ENCODE measurements around the gene KHK. TPM values are rescaled to one million over a fixed set of nuclear protein-coding genes. Genes with fewer than 3 reads are reported as not detected.
A peak's percentile ranks its signal among the peaks of the same experiment; 100 is the strongest.

The KHK gene
- polyA plus RNA-seq, 1 donor (not counting 4 experiments of a cell fraction or from before 2014, with no cell fraction given) = 0.21 TPM

DNA sequence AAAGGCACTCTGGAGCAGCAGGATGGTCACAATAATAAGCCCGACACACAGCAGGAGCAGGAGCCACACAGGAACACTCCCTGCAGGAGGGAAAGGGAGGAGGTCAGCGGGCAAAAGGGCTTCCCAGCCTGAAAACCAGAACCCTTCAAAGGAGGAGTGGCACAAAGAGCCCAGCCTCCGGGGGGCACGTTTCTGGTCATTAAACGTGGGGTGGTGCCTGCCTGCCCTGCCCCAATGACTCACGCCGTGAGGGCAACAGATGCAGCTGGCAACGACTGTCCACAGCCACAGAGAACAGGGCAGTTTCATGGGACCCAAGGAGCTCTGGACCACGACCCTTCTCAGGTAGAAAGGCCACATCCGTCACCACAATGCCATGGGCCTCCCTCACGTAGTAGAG lies 44.9 kb downstream of the KHK start:
- H3K79me2 ChIP-seq (ENCODE audit: control insufficient read depth, insufficient read depth, low read length) = peaks cover 20% of the 10 kb centered on the region
- H3K27ac ChIP-seq (ENCODE audit: control insufficient read depth, insufficient read depth, low read length) = no peak overlapping the region
- no peak overlapping the region for H2AFZ ChIP-seq (ENCODE audit: control insufficient read depth, low read length)
- H3K27me3 ChIP-seq (ENCODE audit: control insufficient read depth, extremely low read depth, insufficient read depth, low read length) = no peaks in the 10 kb centered on the region
- no peak for FAIRE-seq
- H3K36me3 ChIP-seq (ENCODE audit: control insufficient read depth in 2 of 2, extremely low read depth in 1 of 2, insufficient read depth in 2 of 2, low read length in 2 of 2) = peaks cover 20 to 26% of the 10 kb centered on the region in 2 experiments
- TF ChIP-seq EZH2 (IDR thresholded peaks at IDR 0.05; ENCODE audit: low read length) = no peak
- TF ChIP-seq, protein P1, sequence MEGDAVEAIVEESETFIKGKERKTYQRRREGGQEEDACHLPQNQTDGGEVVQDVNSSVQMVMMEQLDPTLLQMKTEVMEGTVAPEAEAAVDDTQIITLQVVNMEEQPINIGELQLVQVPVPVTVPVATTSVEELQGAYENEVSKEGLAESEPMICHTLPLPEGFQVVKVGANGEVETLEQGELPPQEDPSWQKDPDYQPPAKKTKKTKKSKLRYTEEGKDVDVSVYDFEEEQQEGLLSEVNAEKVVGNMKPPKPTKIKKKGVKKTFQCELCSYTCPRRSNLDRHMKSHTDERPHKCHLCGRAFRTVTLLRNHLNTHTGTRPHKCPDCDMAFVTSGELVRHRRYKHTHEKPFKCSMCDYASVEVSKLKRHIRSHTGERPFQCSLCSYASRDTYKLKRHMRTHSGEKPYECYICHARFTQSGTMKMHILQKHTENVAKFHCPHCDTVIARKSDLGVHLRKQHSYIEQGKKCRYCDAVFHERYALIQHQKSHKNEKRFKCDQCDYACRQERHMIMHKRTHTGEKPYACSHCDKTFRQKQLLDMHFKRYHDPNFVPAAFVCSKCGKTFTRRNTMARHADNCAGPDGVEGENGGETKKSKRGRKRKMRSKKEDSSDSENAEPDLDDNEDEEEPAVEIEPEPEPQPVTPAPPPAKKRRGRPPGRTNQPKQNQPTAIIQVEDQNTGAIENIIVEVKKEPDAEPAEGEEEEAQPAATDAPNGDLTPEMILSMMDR (optimal IDR thresholded peaks at IDR 0.05 in 1 of 3, IDR thresholded peaks at IDR 0.05 in 1 of 3, conservative IDR thresholded peaks at IDR 0.05 in 1 of 3; ENCODE audit: extremely low read depth in 1 of 3, insufficient read depth in 2 of 3, low read length in 3 of 3) = no peak
- H3K4me3 ChIP-seq (ENCODE audit: control insufficient read depth in 2 of 3, extremely low read depth in 1 of 3, insufficient read depth in 2 of 3, low read depth in 1 of 3, low read length in 3 of 3) = no peak overlapping the region
- dilution Hi-C loops (cut with MboI; ENCODE audit: extremely low pct_ligation_motif_present, low sequenced_read_pairs) = no loop called here
- H3K4me1 ChIP-seq (ENCODE audit: control insufficient read depth, extremely low read depth, insufficient read depth, low read length) = peaks cover 7% of the 10 kb centered on the region
- H3K4me2 ChIP-seq (ENCODE audit: control insufficient read depth, extremely low read depth, insufficient read depth, low read depth, low read length) = no peak overlapping the region
- DNase-seq (ENCODE audit: low read depth, low spot score) = no peak
- no peaks in the 10 kb centered on the region for H3K9me3 ChIP-seq (ENCODE audit: control insufficient read depth, low read depth, low read length)
- H3K9me1 ChIP-seq (ENCODE audit: control insufficient read depth, extremely low read depth, insufficient read depth, low read length) = no peaks in the 10 kb centered on the region
- H4K20me1 ChIP-seq (ENCODE audit: control insufficient read depth, extremely low read depth, insufficient read depth, low read length) = no peaks in the 10 kb centered on the region
- no peak overlapping the region for H3K9ac ChIP-seq (ENCODE audit: control insufficient read depth, extremely low read depth, insufficient read depth, low read length)

DNA sequence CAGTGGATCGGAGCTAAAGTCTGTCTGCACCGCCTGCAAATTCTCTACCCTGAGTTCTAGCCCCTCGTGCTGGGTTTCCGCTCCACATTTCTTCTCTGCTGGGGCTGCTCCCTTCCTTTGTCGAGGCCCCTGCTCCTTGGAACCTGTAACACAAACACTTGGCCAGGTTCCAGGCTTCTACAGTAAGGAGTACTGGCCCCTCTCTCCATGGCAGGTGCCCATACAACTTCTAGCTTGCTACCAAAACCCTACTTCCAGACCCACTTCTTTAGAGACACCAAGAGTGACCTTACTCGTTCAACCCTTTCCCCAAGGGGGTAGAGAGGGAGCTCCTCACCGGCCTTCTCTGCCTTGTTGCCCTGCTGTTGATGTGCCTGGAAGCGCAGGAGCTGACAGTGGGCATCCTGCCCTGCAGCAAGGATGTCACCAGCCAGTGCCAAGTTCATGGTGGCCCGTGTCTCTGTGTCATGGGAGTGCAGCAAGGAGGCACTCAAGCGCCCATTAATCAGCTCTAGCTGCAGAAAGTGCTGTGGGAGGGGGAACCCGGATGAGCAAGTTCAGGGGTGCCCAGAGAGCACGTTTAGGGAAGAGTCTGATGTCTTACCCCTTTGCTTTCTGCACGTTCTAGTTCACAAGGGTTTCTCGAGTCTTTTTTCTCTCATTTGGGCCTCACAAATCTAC lies 46.8 kb downstream of the KHK start:
- no peaks in the 10 kb centered on the region for H3K9me1 ChIP-seq (ENCODE audit: control insufficient read depth, extremely low read depth, insufficient read depth, low read length)
- TF ChIP-seq, protein P1 (optimal IDR thresholded peaks at IDR 0.05 in 1 of 3, IDR thresholded peaks at IDR 0.05 in 1 of 3, conservative IDR thresholded peaks at IDR 0.05 in 1 of 3; ENCODE audit: extremely low read depth in 1 of 3, insufficient read depth in 2 of 3, low read length in 3 of 3) = no peak
- no peak for TF ChIP-seq EZH2 (IDR thresholded peaks at IDR 0.05; ENCODE audit: low read length)
- DNase-seq (ENCODE audit: low read depth, low spot score) (no peak), FAIRE-seq (no peak)
- peak overlapping the region; percentile 58 for H3K27ac ChIP-seq (ENCODE audit: control insufficient read depth, insufficient read depth, low read length)
- H4K20me1 ChIP-seq (ENCODE audit: control insufficient read depth, extremely low read depth, insufficient read depth, low read length) = no peaks in the 10 kb centered on the region
- peak overlapping the region; percentile 84 for H3K9ac ChIP-seq (ENCODE audit: control insufficient read depth, extremely low read depth, insufficient read depth, low read length)
- H3K9me3 ChIP-seq (ENCODE audit: control insufficient read depth, low read depth, low read length) = no peaks in the 10 kb centered on the region
- peaks cover 20% of the 10 kb centered on the region for H3K79me2 ChIP-seq (ENCODE audit: control insufficient read depth, insufficient read depth, low read length)
- dilution Hi-C loops (cut with MboI; ENCODE audit: extremely low pct_ligation_motif_present, low sequenced_read_pairs) = no loop called here
- peaks cover 7% of the 10 kb centered on the region for H3K4me1 ChIP-seq (ENCODE audit: control insufficient read depth, extremely low read depth, insufficient read depth, low read length)
- no peaks in the 10 kb centered on the region for H3K27me3 ChIP-seq (ENCODE audit: control insufficient read depth, extremely low read depth, insufficient read depth, low read length)
- no peak overlapping the region for H2AFZ ChIP-seq (ENCODE audit: control insufficient read depth, low read length)
- H3K4me2 ChIP-seq (ENCODE audit: control insufficient read depth, extremely low read depth, insufficient read depth, low read depth, low read length) = peak overlapping the region; percentile 95
- peak overlapping the region; percentile 71 to 95 (median 82) for H3K4me3 ChIP-seq (ENCODE audit: control insufficient read depth in 2 of 3, extremely low read depth in 1 of 3, insufficient read depth in 2 of 3, low read depth in 1 of 3, low read length in 3 of 3)
- H3K36me3 ChIP-seq (ENCODE audit: control insufficient read depth in 2 of 2, extremely low read depth in 1 of 2, insufficient read depth in 2 of 2, low read length in 2 of 2) = peaks cover 20 to 26% of the 10 kb centered on the region in 2 experiments

All from keratinocyte (primary cell).